Stimulated activated naive CD8-positive, alpha-beta T cell treated with anti-CD3 and anti-CD28 coated beads, Interleukin-15, amount 100 ng/mL, for 72 hours (primary cell): ENCODE results near the gene SMTN.

Experiments used
- ATAC-seq: fragments of 150-1000 bp; cut with Tn5 transposase; 2 replicates; pipeline ENCODE4 v1.10.0; 2021; ENCODE audit warnings: mild to moderate bottlenecking, moderate library complexity
- DNase-seq, 2 donors: peaks; one replicate each; pipeline ENCODE4 v3.0.0; 2021 to 2022
- H3K27ac Mint-ChIP-seq, 2 donors: one replicate each; pipeline ENCODE4 v1.8.0; 2022; ENCODE audit warnings: mild to moderate bottlenecking in 2 of 2, mixed read lengths in 2 of 2, moderate library complexity in 2 of 2
- H3K27me3 Mint-ChIP-seq: one replicate; pipeline ENCODE4 v1.8.0; 2022; ENCODE audit warnings: mixed read lengths
- H3K4me1 Mint-ChIP-seq: one replicate; pipeline ENCODE4 v1.8.0; 2022; ENCODE audit warnings: mild to moderate bottlenecking, mixed read lengths
- H3K4me3 Mint-ChIP-seq, 2 donors: one replicate each; pipeline ENCODE4 v1.8.0; 2022; ENCODE audit warnings: mild to moderate bottlenecking in 2 of 2, mixed read lengths in 2 of 2, moderate library complexity in 1 of 2
- H3K9me3 Mint-ChIP-seq, 2 donors: one replicate each; pipeline ENCODE4 v1.8.0; 2022; ENCODE audit warnings: mixed read lengths in 2 of 2

The SMTN gene

DNA sequence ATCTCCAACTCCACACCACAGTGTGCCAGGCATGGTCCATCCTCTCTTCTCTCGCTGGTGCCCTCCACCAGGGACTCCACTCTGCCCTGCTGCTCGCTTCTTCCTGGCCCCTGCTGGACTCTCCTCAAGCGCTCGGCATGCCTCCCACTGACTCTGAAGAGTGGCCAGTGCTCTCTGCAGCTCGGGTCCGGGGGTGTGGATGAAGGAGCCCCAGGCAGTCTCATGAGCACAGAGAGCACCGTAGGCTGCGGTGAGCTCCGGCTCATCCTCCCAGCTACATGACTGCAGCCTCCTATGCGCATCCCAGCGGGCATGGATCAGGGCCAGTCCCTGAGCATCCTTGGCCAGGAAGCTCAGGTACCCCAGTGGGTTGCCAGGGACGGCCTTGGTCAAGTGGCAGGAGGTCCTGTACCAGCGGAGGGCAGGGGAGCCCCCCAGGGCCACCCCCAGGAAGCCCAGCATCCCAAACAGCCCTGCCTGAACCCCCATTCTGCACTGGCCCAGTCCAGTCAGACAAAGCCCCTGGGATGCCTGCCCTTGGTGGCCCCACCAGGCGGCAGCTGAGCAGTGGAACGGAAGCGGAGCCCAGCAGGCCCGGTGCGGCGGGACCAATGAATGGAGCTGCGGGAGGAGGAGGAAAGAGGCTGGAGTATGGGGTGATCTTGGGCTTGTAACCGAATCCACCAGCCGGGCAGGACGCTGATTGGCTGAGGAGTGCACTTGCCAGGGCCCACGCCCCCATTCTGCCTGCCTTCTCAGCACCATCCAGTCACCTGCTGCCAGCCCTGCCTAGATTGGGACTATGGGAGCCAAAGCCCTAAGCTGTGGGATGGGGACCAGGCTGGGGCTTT is 59.0 kb downstream of the SMTN start, which contains the start of gene PLA2G3:
PLA2G3 (minus strand) TSS at position 643 of the 851 bp plus-strand sequence; CDS start at position 489, 154 bp downstream.
- H3K4me3 Mint-ChIP-seq = no peak within 1 kb of the TSS
- peaks cover 13% of the 10 kb centered on the region for H3K27me3 Mint-ChIP-seq
- H3K9me3 Mint-ChIP-seq = no peaks in the 10 kb centered on the region
- DNase-seq = no peak
- ATAC-seq = no peak
- peaks cover 10% of the 10 kb centered on the region for H3K4me1 Mint-ChIP-seq
- peak within 1 kb of the TSS in 1 of 2 donors; percentile 56 for H3K27ac Mint-ChIP-seq

GRCh38 chr22:31140746-31141145 is 59.6 kb downstream of the SMTN start:
- no peaks in the 10 kb centered on the region for H3K9me3 Mint-ChIP-seq
- ATAC-seq = no peak
- no peak overlapping the region for H3K4me3 Mint-ChIP-seq
- DNase-seq = no peak
- peak overlapping the region in 1 of 2 donors; percentile 56 for H3K27ac Mint-ChIP-seq
- H3K27me3 Mint-ChIP-seq = peaks cover 13% of the 10 kb centered on the region
- peaks cover 10% of the 10 kb centered on the region for H3K4me1 Mint-ChIP-seq

- H3K27ac Mint-ChIP-seq = no peak overlapping the region
These were observed 60.4 kb downstream of the SMTN start for GRCh38 chr22:31141551-31141950.

GRCh38 chr22:31142285-31142684 is 61.2 kb downstream of the SMTN start:
- ATAC-seq = no peak
- DNase-seq = no peak
- H3K27ac Mint-ChIP-seq = no peak overlapping the region
- no peak overlapping the region for H3K4me3 Mint-ChIP-seq
- H3K4me1 Mint-ChIP-seq = peaks cover 10% of the 10 kb centered on the region
- peaks cover 0 to 5% of the 10 kb centered on the region in 2 donors for H3K9me3 Mint-ChIP-seq
- H3K27me3 Mint-ChIP-seq = peaks cover 13% of the 10 kb centered on the region

More at GRCh38 chr22:31141551-31141950, 60.4 kb downstream of the SMTN start:
- Mint-ChIP-seq H3K27me3 (peaks cover 13% of the 10 kb centered on the region), H3K4me1 (peaks cover 10% of the 10 kb centered on the region), H3K9me3 (no peaks in the 10 kb centered on the region), H3K4me3 (no peak overlapping the region)
- ATAC-seq (no peak), DNase-seq (no peak)

- no peak overlapping the region for H3K27ac Mint-ChIP-seq
- no peak for ATAC-seq
These were observed 61.9 kb downstream of the SMTN start for GRCh38 chr22:31143038-31143437.

DNA sequence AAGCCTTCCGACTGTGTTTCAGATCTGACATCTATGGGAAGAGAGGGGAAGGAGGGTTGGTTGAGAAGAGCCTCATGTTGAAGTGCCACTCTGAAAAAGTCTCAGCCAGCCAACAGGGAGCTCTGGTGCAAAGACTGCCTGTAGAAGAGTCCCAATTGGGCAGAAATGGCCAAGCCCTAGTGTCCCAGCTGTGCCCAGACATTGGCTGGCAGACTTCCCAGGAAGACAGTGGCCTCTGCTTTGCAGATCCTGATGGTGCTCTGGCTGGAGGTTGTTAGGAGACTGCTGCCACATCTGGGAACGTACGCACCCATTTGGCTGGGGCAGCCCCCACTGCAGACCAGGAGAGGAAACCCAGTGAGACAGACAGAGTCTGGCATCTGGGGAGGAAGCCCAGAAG is 62.4 kb downstream of the SMTN start:
- ATAC-seq (no peak), DNase-seq (no peak)
- H3K27ac Mint-ChIP-seq = no peak overlapping the region
- peaks cover 10% of the 10 kb centered on the region for H3K4me1 Mint-ChIP-seq
- H3K27me3 Mint-ChIP-seq = peaks cover 13% of the 10 kb centered on the region
- H3K4me3 Mint-ChIP-seq = no peak overlapping the region
- peaks cover 0 to 10% of the 10 kb centered on the region in 2 donors for H3K9me3 Mint-ChIP-seq

More at GRCh38 chr22:31143038-31143437, 61.9 kb downstream of the SMTN start:
- H3K9me3 Mint-ChIP-seq = peaks cover 0 to 10% of the 10 kb centered on the region in 2 donors
- no peak for DNase-seq
- H3K4me3 Mint-ChIP-seq = no peak overlapping the region
- peaks cover 13% of the 10 kb centered on the region for H3K27me3 Mint-ChIP-seq
- peaks cover 10% of the 10 kb centered on the region for H3K4me1 Mint-ChIP-seq

DNA sequence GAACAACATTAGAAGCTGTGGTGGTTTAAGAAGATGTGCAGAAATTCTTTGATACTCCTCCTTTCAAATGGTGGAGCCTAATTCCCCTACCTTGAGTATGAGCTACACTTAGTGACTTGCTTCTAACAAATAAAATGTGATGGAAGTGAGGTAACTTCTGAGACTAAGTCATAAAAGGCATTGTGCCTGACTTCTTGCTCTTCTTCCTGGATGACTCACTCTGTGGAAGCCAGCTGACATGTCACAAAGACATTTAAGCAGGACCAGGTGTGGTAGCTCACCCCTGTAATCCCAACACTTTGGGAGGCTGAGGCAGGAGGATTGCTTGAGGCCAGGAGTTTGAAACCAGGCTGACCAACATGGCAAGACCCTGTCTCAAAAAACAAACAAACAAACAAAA is 63.1 kb downstream of the SMTN start:
- peaks cover 13% of the 10 kb centered on the region for H3K27me3 Mint-ChIP-seq
- peaks cover 17% of the 10 kb centered on the region for H3K4me1 Mint-ChIP-seq
- no peak for DNase-seq
- H3K9me3 Mint-ChIP-seq = peaks cover 0 to 10% of the 10 kb centered on the region in 2 donors
- ATAC-seq = peak; percentile 57
- H3K4me3 Mint-ChIP-seq = no peak overlapping the region
- no peak overlapping the region for H3K27ac Mint-ChIP-seq

DNA sequence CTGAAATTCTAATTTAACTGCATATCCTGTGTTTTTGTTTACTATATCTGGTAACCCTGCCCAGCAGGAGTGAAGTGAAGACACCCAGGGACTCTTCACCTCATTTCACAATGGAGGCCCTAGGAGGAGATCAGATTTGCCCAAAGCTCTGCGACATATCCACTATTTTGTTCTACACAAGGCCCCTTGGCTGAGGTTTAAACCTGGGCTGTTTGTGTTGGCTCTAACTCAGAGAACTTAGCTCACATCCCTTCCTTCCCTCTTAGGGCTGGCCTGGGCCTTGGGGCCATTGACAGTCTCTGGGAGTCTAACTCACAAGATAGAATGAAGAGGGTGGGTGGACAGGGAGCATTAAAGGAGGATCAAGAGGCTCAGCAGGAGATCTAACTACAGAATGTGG is 67.4 kb downstream of the SMTN start:
- H3K4me1 Mint-ChIP-seq = peaks cover 21% of the 10 kb centered on the region
- DNase-seq (no peak), ATAC-seq (no peak)
- H3K27me3 Mint-ChIP-seq = no peaks in the 10 kb centered on the region
- peaks cover 0 to 10% of the 10 kb centered on the region in 2 donors for H3K9me3 Mint-ChIP-seq
- no peak overlapping the region for H3K27ac Mint-ChIP-seq
- H3K4me3 Mint-ChIP-seq = no peak overlapping the region

- ATAC-seq = peak; percentile 84
- H3K4me1 Mint-ChIP-seq = peaks cover 15% of the 10 kb centered on the region
These were observed 68.0 kb downstream of the SMTN start for GRCh38 chr22:31148953-31149627.

DNA sequence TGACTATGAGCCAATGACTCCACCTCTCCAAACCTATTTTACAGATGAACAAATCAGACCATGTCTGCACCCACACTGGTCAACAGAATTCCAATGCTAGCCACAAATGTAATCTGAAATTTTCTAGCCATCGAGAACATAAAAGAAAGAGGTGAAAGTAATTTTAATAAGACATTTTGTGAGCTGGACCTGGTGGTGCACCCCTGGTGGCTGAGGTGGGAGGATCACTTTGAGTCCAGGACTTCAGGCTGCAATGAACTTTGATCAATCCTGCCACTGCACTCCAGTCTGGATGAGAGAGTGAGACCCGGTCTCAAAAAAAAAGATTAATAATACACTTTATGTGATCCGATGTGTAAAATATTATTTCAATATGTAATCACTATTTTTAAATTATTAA is 69.5 kb downstream of the SMTN start:
- ATAC-seq (no peak), DNase-seq (no peak)
- peaks cover 10% of the 10 kb centered on the region for H3K4me1 Mint-ChIP-seq
- peaks cover 0 to 10% of the 10 kb centered on the region in 2 donors for H3K9me3 Mint-ChIP-seq
- H3K27ac Mint-ChIP-seq = no peak overlapping the region
- no peaks in the 10 kb centered on the region for H3K27me3 Mint-ChIP-seq
- no peak overlapping the region for H3K4me3 Mint-ChIP-seq

More at GRCh38 chr22:31148953-31149627, 68.0 kb downstream of the SMTN start:
- DNase-seq = peak; percentile 39 to 48
- H3K9me3 Mint-ChIP-seq = peaks cover 0 to 10% of the 10 kb centered on the region in 2 donors
- no peak overlapping the region for H3K4me3 Mint-ChIP-seq
- no peaks in the 10 kb centered on the region for H3K27me3 Mint-ChIP-seq
- H3K27ac Mint-ChIP-seq = no peak overlapping the region

- ATAC-seq = no peak
- Mint-ChIP-seq H3K4me3 (no peak overlapping the region), H3K9me3 (peaks cover 0 to 9% of the 10 kb centered on the region in 2 donors), H3K27ac (no peak overlapping the region), H3K27me3 (no peaks in the 10 kb centered on the region), H3K4me1 (peaks cover 10% of the 10 kb centered on the region)
- DNase-seq = no peak
These were observed 70.8 kb downstream of the SMTN start for GRCh38 chr22:31151872-31152271.

GRCh38 chr22:31153357-31153756 is 72.2 kb downstream of the SMTN start:
- no peak for DNase-seq
- H3K27ac Mint-ChIP-seq = no peak overlapping the region
- H3K4me1 Mint-ChIP-seq = peaks cover 10% of the 10 kb centered on the region
- H3K9me3 Mint-ChIP-seq = no peaks in the 10 kb centered on the region
- no peaks in the 10 kb centered on the region for H3K27me3 Mint-ChIP-seq
- no peak overlapping the region for H3K4me3 Mint-ChIP-seq
- ATAC-seq = no peak
